ENCODE results near the gene LRRC9. TPM values are rescaled to one million over a fixed set of nuclear protein-coding genes. Genes with fewer than 3 reads are reported as not detected.
A peak's percentile ranks its signal among the peaks of the same experiment; 100 is the strongest.

LRRC9 gene
- total and polyA plus RNA-seq, 2 of the 13 experiments (the other 11 are each of a cell fraction or from before 2014, with no cell fraction given) = 0.08 to 0.18 TPM

- TF ChIP-seq SOX6 (IDR thresholded peaks at IDR 0.05) (no peak), SOX6 (CRISPR knock-in tag; IDR thresholded peaks at IDR 0.05) (peak; percentile 74), ZBTB46 (CRISPR knock-in tag; IDR thresholded peaks at IDR 0.05; ENCODE audit: borderline replicate concordance) (0 out of 2 replicates have a peak, but pooled peaks have one; percentile 52), GTF3A (CRISPR knock-in tag; conservative IDR thresholded peaks at IDR 0.05) (0 out of 2 replicates have a peak, but pooled peaks have one; percentile 82), MXI1 (IDR thresholded peaks at IDR 0.05; ENCODE audit: borderline replicate concordance, low read depth, low read length) (peak; percentile 90; the same call in 2 of the 3 replicates), LBX2 (CRISPR knock-in tag; IDR thresholded peaks at IDR 0.05; ENCODE audit: borderline replicate concordance) (peak; percentile 87; the same call in 1 of the 2 replicates), BATF2 (CRISPR knock-in tag; IDR thresholded peaks at IDR 0.05) (peak; percentile 89; the same call in 1 of the 2 replicates), XRCC5 (optimal IDR thresholded peaks at IDR 0.05; ENCODE audit: low read length) (peak; percentile 91), ZNF263 (CRISPR knock-in tag; IDR thresholded peaks at IDR 0.05) (0 out of 2 replicates have a peak, but pooled peaks have one; percentile 61), ZUFSP (CRISPR knock-in tag; IDR thresholded peaks at IDR 0.05; ENCODE audit: borderline replicate concordance) (no peak), AFF4 (CRISPR knock-in tag; IDR thresholded peaks at IDR 0.05) (peak; percentile 78; the same call in 1 of the 2 replicates), ZSCAN30 (CRISPR knock-in tag; IDR thresholded peaks at IDR 0.05) (no peak), RFXANK (CRISPR knock-in tag; IDR thresholded peaks at IDR 0.05) (peak; percentile 76; the same call in 1 of the 2 replicates)
Observed at GRCh38 chr14:60091550-60092525, 171.9 kb downstream of the LRRC9 start, which contains the start of gene PCNX4 (continued).

All from HepG2 (cell line).